Measurements from ENCODE around the gene SUCO. TPM values are rescaled to one million over a fixed set of nuclear protein-coding genes. Genes with fewer than 3 reads are reported as not detected.
"Not testable (repeated sequence)": the region's sequence is repeated elsewhere in the genome, so short reads cannot be mapped to it uniquely, and the experiment has no call there.

The SUCO gene
- total RNA-seq, 2 experiments from 2014 or later, result 18.9 to 21.8 TPM

GRCh38 chr1:172600615-172601014, 67.7 kb downstream of the SUCO start:
- peaks cover 27% of the 10 kb centered on the region for H3K36me3 Mint-ChIP-seq
- no peak overlapping the region for H3K27ac Mint-ChIP-seq
- no peak for DNase-seq
- peaks cover 9% of the 10 kb centered on the region for H3K4me1 Mint-ChIP-seq
- H3K4me3 Mint-ChIP-seq, result no peak overlapping the region
- H3K9me3 Mint-ChIP-seq, result peaks cover 2% of the 10 kb centered on the region
- no peaks in the 10 kb centered on the region for H3K27me3 Mint-ChIP-seq

DNA sequence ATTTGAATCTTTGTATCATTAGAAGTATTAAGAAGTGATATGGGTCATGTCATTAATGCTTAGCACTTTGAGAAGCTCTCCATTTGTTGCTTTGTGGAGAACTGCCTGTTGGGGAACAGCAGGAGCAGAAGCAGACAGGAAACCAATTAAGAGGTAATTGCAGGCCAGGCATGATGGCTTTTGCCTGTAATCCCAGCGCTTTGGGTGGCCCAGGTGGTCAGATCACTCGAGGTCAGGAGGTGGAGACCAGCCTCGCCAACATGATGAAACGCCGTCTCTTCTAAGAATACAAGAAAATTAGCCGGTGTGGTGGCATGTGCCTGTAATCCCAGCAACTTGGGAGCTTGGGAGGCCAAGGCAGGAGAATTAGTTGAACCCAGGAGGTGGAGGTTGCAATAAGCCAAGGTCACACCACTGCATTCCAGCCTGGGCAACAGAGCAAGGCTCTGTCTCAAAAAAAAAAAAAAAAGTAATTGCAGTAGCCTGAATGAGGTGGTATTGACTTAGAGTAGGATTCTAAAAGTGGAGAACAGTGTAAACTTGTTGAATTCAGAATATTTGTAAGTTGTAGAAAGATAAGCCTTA, 68.2 kb downstream of the SUCO start:
- no peak overlapping the region for H3K27ac Mint-ChIP-seq
- H3K4me3 Mint-ChIP-seq, result no peak overlapping the region
- H3K27me3 Mint-ChIP-seq, result no peaks in the 10 kb centered on the region
- H3K36me3 Mint-ChIP-seq, result peaks cover 22% of the 10 kb centered on the region
- no peaks in the 10 kb centered on the region for H3K9me3 Mint-ChIP-seq
- DNase-seq, result no peak
- H3K4me1 Mint-ChIP-seq, result peaks cover 7% of the 10 kb centered on the region

DNA sequence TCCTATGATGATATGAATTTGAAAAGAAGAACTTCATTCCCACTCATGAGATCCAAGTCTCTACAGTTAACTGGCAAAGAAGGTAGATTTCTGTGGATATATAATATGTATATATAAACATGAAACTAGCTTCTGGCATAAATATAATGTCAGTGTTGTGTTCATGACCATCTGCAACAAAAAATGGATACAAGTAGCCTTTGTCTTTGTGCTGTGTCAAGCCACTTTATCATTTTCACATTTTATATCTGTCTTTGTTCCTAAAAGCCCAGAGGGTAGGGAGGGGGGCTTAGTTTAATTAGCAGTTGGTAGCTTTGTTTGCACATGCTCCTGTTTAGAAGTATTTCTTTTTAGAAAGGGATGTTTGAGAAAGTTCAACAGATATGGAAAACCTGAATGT, 69.8 kb downstream of the SUCO start:
- DNase-seq, result no peak
- Mint-ChIP-seq H3K9me3 (no peaks in the 10 kb centered on the region), H3K27me3 (no peaks in the 10 kb centered on the region), H3K4me3 (no peak overlapping the region), H3K4me1 (peaks cover 9% of the 10 kb centered on the region), H3K27ac (no peak overlapping the region), H3K36me3 (peaks cover 8% of the 10 kb centered on the region)

GRCh38 chr1:172603816-172604215, 70.9 kb downstream of the SUCO start:
- H3K4me3 Mint-ChIP-seq, result no peak overlapping the region
- H3K27ac Mint-ChIP-seq, result no peak overlapping the region
- peaks cover 5% of the 10 kb centered on the region for H3K36me3 Mint-ChIP-seq
- H3K27me3 Mint-ChIP-seq, result no peaks in the 10 kb centered on the region
- peaks cover 11% of the 10 kb centered on the region for H3K4me1 Mint-ChIP-seq
- DNase-seq, result no peak
- no peaks in the 10 kb centered on the region for H3K9me3 Mint-ChIP-seq

- H3K27ac Mint-ChIP-seq, result no peak overlapping the region
- no peak overlapping the region for H3K4me3 Mint-ChIP-seq
- H3K9me3 Mint-ChIP-seq, result no peaks in the 10 kb centered on the region
- peaks cover 13% of the 10 kb centered on the region for H3K4me1 Mint-ChIP-seq
- no peaks in the 10 kb centered on the region for H3K27me3 Mint-ChIP-seq
- H3K36me3 Mint-ChIP-seq, result peaks cover 19% of the 10 kb centered on the region
- DNase-seq, result no peak
Measured at GRCh38 chr1:172605641-172606040, 72.7 kb downstream of the SUCO start.

DNA sequence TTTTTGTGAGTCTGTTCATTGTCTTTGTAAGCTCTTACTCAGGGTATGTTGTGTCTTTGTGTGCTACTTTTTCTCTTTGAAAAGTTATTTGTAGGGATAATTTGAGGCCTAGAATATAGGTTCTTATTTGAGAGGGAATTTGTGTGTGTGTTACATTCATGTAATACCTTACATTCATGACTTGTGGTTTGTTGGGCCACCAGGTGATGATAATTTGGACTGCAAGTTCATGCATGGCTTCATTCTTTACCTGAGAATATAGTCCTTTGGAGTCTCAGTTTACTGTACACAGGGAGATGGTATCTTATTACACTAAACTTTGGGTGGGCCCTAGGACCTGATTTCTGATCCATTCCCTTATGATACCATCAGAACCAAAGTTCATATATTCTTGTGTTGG, 74.2 kb downstream of the SUCO start:
- no peaks in the 10 kb centered on the region for H3K9me3 Mint-ChIP-seq
- H3K4me1 Mint-ChIP-seq, result peaks cover 13% of the 10 kb centered on the region
- no peaks in the 10 kb centered on the region for H3K27me3 Mint-ChIP-seq
- no peak overlapping the region for H3K27ac Mint-ChIP-seq
- DNase-seq, result no peak
- no peak overlapping the region for H3K4me3 Mint-ChIP-seq
- peaks cover 26% of the 10 kb centered on the region for H3K36me3 Mint-ChIP-seq

- H3K4me3 Mint-ChIP-seq, result no peak overlapping the region
- no peaks in the 10 kb centered on the region for H3K27me3 Mint-ChIP-seq
- DNase-seq, result no peak
- H3K27ac Mint-ChIP-seq, result no peak overlapping the region
- H3K9me3 Mint-ChIP-seq, result no peaks in the 10 kb centered on the region
- peaks cover 13% of the 10 kb centered on the region for H3K4me1 Mint-ChIP-seq
- H3K36me3 Mint-ChIP-seq, result peaks cover 26% of the 10 kb centered on the region
Measured at GRCh38 chr1:172608098-172608601, 75.2 kb downstream of the SUCO start.

DNA sequence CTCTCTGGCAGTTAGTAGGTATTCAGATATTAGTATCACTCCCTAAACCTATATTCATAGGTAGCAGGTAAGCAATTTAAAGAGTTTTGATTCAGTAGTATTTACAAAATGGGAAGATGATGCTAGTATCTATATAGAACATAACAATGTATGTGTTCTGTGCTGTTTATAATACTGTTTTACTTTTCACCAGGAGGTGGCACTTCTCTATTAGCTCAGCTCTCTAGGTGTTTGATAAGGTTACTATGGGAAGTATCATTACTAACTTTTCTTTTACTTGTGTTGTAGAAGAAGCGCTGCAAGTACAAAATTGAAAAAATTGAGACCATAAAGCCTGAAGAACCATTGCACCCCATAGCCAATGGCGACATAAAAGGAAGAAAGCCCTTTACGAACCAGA, 76.6 kb downstream of the SUCO start:
- H3K27ac Mint-ChIP-seq, result no peak overlapping the region
- no peaks in the 10 kb centered on the region for H3K9me3 Mint-ChIP-seq
- no peak overlapping the region for H3K4me3 Mint-ChIP-seq

DNA sequence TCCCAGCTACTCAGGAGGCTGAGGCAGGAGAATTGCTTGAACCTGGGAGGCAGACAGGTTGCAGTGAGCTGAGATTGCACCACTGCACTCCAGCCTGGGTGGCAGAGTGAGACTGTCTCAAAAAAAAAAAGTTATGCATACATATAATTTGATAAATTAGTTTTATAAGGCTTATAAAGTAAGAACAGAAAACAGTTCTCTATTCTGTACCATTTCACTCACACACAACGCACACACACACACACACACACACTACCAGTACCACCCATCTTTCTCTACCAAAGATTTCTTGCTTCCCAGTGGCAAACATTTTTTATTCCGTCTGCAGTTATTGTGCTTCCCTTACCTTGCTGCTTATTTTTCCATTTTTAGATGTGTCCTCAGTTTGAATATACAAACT, 79.5 kb downstream of the SUCO start:
- Mint-ChIP-seq H3K36me3 (peaks cover 25% of the 10 kb centered on the region), H3K9me3 (peaks cover 2% of the 10 kb centered on the region), H3K27ac (no peak overlapping the region), H3K4me1 (peaks cover 3% of the 10 kb centered on the region), H3K4me3 (no peak overlapping the region), H3K27me3 (no peaks in the 10 kb centered on the region)
- DNase-seq, result no peak

More for the DNA sequence above, 76.6 kb downstream of the SUCO start:
- DNase-seq, result no peak
- Mint-ChIP-seq H3K36me3 (peaks cover 25% of the 10 kb centered on the region), H3K4me1 (peaks cover 7% of the 10 kb centered on the region), H3K27me3 (no peaks in the 10 kb centered on the region)

DNA sequence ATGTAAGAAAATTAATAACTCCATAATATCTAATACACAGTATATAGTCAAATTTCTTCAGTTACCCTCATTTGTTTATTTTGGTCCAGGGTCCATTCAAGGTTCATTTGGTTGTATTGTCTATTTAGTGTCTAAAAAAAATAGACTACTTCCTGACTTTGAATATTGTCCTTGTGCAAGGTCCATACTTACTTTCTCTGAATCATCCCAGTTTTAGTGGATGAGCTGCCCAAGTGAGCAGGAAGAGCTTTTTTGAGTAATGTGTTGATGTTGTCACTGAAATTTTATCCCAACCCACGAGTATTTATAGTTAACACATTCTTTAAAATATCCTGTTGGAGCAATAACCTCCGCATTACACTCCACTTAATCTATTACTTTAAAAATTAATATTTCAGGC, 80.3 kb downstream of the SUCO start:
- Mint-ChIP-seq H3K4me3 (no peak overlapping the region), H3K36me3 (peaks cover 28% of the 10 kb centered on the region), H3K27me3 (no peaks in the 10 kb centered on the region), H3K9me3 (peaks cover 7% of the 10 kb centered on the region), H3K27ac (no peak overlapping the region), H3K4me1 (peaks cover 2% of the 10 kb centered on the region)
- DNase-seq, result no peak

DNA sequence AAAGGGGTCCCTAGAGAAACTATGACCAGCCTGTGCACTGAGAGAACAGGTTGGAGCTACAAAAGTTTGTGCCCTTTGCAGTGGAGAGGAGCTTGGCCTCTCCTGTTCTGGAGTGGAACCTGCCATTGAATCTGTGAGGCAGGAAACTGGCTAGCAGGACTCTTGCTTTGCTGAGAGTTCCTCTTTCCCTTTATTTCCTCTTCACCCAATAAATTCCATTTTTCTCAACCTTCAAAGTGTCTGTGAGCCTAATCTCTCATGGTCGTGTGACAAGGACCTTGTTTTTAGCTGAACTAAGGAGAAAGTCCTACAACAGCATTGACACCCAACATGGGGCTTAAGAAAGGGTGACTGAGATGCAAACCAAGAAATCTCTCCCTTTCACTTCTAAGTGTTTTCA, 83.2 kb downstream of the SUCO start:
- Mint-ChIP-seq H3K36me3 (peaks cover 19% of the 10 kb centered on the region), H3K4me1 (no peaks in the 10 kb centered on the region), H3K27ac (no peak overlapping the region), H3K9me3 (peaks cover 26% of the 10 kb centered on the region), H3K27me3 (no peaks in the 10 kb centered on the region), H3K4me3 (no peak overlapping the region)
- DNase-seq, result no peak

GRCh38 chr1:172616636-172617035, 83.7 kb downstream of the SUCO start:
- peaks cover 30% of the 10 kb centered on the region for H3K9me3 Mint-ChIP-seq
- H3K27me3 Mint-ChIP-seq, result no peaks in the 10 kb centered on the region
- H3K4me1 Mint-ChIP-seq, result no peaks in the 10 kb centered on the region
- H3K27ac Mint-ChIP-seq, result no peak overlapping the region
- peaks cover 18% of the 10 kb centered on the region for H3K36me3 Mint-ChIP-seq
- no peak overlapping the region for H3K4me3 Mint-ChIP-seq
- no peak for DNase-seq

DNA sequence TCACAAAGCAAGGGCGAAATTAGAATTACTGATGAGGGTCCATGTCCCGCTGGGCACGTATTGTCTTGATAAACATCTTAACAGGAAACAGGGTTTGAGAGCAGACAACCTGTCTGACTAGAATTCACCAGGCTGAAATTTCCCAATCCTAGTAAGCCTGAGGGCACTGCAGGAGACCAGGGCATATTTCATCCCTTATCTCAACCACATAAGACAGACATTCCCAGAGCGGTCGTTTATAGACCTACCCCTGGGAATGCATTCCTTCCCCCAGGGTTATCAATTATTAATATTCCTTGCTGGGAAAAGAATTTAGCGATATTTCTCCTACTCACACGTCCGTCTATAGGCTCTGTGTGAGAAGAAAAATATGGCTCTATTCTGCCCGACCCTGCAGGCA, 87.7 kb downstream of the SUCO start:
- H3K36me3 Mint-ChIP-seq, result peaks cover 18% of the 10 kb centered on the region

DNA sequence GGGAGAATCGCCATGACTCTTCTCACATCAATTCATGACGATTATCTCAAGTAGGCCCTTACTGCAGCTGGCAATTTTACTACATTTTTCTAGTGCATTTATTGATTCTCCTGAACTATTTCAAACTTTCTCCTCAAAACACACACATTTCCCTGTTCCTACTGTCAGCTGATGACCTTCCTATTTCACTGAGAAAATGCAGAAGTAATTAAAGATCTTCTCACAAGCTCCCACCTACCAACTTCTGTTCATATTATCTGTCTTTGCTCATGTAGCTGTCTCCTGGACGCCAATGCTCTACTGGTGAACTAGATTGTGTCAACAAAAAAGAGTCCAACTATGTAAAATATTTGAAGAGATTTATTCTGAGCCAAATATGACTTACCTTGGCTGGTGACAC, 89.6 kb downstream of the SUCO start:
- Mint-ChIP-seq H3K27me3 (peaks cover 9% of the 10 kb centered on the region), H3K4me3 (no peak overlapping the region), H3K27ac (no peak overlapping the region), H3K4me1 (peaks cover 7% of the 10 kb centered on the region), H3K9me3 (peaks cover 28% of the 10 kb centered on the region), H3K36me3 (peaks cover 16% of the 10 kb centered on the region)
- no peak for DNase-seq

More for the DNA sequence above, 87.7 kb downstream of the SUCO start:
- not testable (repeated sequence) for H3K27me3 Mint-ChIP-seq, H3K27ac Mint-ChIP-seq, H3K4me1 Mint-ChIP-seq, H3K4me3 Mint-ChIP-seq, DNase-seq
- H3K9me3 Mint-ChIP-seq, result peaks cover 30% of the 10 kb centered on the region

GRCh38 chr1:172623748-172624147, 90.8 kb downstream of the SUCO start:
- Mint-ChIP-seq H3K4me1 (peaks cover 13% of the 10 kb centered on the region), H3K4me3 (no peak overlapping the region), H3K9me3 (peaks cover 19% of the 10 kb centered on the region)

DNA sequence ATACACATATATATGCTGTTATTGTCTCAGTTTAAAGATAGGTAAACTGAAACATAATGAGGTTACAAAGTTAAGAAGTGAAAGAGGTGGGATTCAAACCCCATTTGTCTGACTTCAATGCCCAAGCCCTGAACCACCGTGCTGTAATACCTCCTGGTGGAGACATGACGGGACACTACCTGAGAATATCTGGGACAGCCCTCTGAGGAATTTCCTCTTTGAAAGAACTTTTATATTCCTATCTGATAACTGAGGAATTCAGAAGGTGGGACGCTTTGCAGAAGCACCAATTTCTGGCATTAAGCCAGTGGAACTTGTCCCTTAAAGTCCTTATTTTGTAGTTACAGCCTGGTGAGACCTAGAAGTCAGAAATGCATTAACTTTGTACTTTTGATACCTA, 93.9 kb downstream of the SUCO start:
- Mint-ChIP-seq H3K4me3 (no peak overlapping the region), H3K4me1 (peaks cover 39% of the 10 kb centered on the region), H3K36me3 (peaks cover 2% of the 10 kb centered on the region), H3K27me3 (peaks cover 27% of the 10 kb centered on the region), H3K27ac (no peak overlapping the region), H3K9me3 (no peaks in the 10 kb centered on the region)
- DNase-seq, result no peak

More at GRCh38 chr1:172623748-172624147, 90.8 kb downstream of the SUCO start:
- DNase-seq, result no peak
- H3K27me3 Mint-ChIP-seq, result peaks cover 9% of the 10 kb centered on the region
- no peak overlapping the region for H3K27ac Mint-ChIP-seq
- H3K36me3 Mint-ChIP-seq, result peaks cover 12% of the 10 kb centered on the region
